Neural cell (in vitro differentiated cells): ENCODE results near the gene CEMIP2. TPM values are rescaled to one million over a fixed set of nuclear protein-coding genes. Genes with fewer than 3 reads are reported as not detected.

Experiments
- H2AFZ ChIP-seq: fragments of 200-600, 300-800 bp; sonication (generic), shearing (Covaris generic); 2 replicates; pipeline ENCODE4 v1.6.0; 2014; ENCODE audit warnings: low read depth, mild to moderate bottlenecking, antibody characterized with exemption, low read length, moderate library complexity
- H3F3A ChIP-seq: fragments of 200-600 bp; shearing (Covaris generic); 2 replicates; pipeline ENCODE4 v1.6.1; 2016; ENCODE audit warnings: mild to moderate bottlenecking, moderate library complexity, mixed read lengths, antibody characterized with exemption, low read length; ENCODE audit not compliant: insufficient read depth, poor library complexity, severe bottlenecking
- H3K27ac ChIP-seq: fragments of 200-600, 300-800 bp; sonication (generic), shearing (Covaris generic); 2 replicates; pipeline ENCODE4 v1.5.1; 2014; ENCODE audit warnings: mild to moderate bottlenecking, low read length, moderate library complexity
- H3K27me3 ChIP-seq: fragments of 300-800, 200-600 bp; sonication (generic), shearing (Covaris generic); 2 replicates; pipeline ENCODE4 v1.6.0; 2014; ENCODE audit warnings: mild to moderate bottlenecking, low read depth, low read length, moderate library complexity; ENCODE audit not compliant: insufficient read depth
- H3K36me3 ChIP-seq: fragments of 300-800, 200-600 bp; sonication (generic), shearing (Covaris generic); 2 replicates; pipeline ENCODE4 v1.5.1; 2014; ENCODE audit warnings: mild to moderate bottlenecking, antibody characterized with exemption, low read length, moderate library complexity; ENCODE audit not compliant: insufficient read depth
- H3K4me2 ChIP-seq: fragments of 300-800, 200-600 bp; sonication (generic), shearing (Covaris generic); 2 replicates; pipeline ENCODE4 v1.6.0; 2014; ENCODE audit warnings: mild to moderate bottlenecking, low read length
- H3K4me3 ChIP-seq: fragments of 300-800, 200-600 bp; sonication (generic), shearing (Covaris generic); 2 replicates; pipeline ENCODE4 v1.5.1; 2014; ENCODE audit warnings: mild to moderate bottlenecking, low read length, moderate library complexity
- H3K79me2 ChIP-seq: fragments of 200-600 bp; shearing (Covaris generic); replicated peaks from 2 replicates; pipeline ENCODE4 v1.6.0; 2014; ENCODE audit warnings: mild to moderate bottlenecking, low read length, moderate library complexity; ENCODE audit not compliant: insufficient read depth
- H3K9ac ChIP-seq: fragments of 300-800, 200-600 bp; sonication (generic), shearing (Covaris generic); 2 replicates; pipeline ENCODE4 v1.6.1; 2016; ENCODE audit warnings: mild to moderate bottlenecking, low read length, mixed read lengths
- H3K9me2 ChIP-seq: fragments of 200-600 bp; shearing (Covaris generic); 2 replicates; pipeline ENCODE4 v1.6.1; 2016; ENCODE audit warnings: mild to moderate bottlenecking, low read length, mixed read lengths; ENCODE audit not compliant: insufficient read depth
- H3K9me3 ChIP-seq: fragments of 200-600, 300-800 bp; sonication (generic), shearing (Covaris generic); 2 replicates; pipeline ENCODE4 v1.6.1; 2016; ENCODE audit warnings: mild to moderate bottlenecking, mixed run types, low read length, moderate library complexity, mixed read lengths
- H4K20me1 ChIP-seq: fragments of 200-600 bp; shearing (Covaris generic); 2 replicates; pipeline ENCODE4 v1.6.1; 2016; ENCODE audit warnings: mild to moderate bottlenecking, mixed run types; ENCODE audit not compliant: insufficient read depth
- CTCF ChIP-seq: fragments of 450-650 bp; IDR thresholded peaks from 2 replicates; pipeline ENCODE4 v1.5.1; 2014; ENCODE audit warnings: antibody characterized with exemption, mild to moderate bottlenecking, moderate library complexity; ENCODE audit not compliant: poor library complexity, severe bottlenecking
- EP300 ChIP-seq: fragments of 450-650 bp; conservative IDR thresholded peaks from 2 replicates; pipeline ENCODE4 v1.6.1; 2014; ENCODE audit warnings: antibody characterized with exemption, mild to moderate bottlenecking, moderate library complexity; ENCODE audit not compliant: poor library complexity, severe bottlenecking
- EZH2 ChIP-seq: fragments of 200-600, 300-800 bp; shearing (Covaris generic), sonication (generic); IDR thresholded peaks from 2 replicates; pipeline ENCODE4 v1.6.1; 2014; ENCODE audit warnings: antibody characterized with exemption, low read length, borderline replicate concordance, mild to moderate bottlenecking; ENCODE audit not compliant: insufficient read depth, poor library complexity, severe bottlenecking
- MXI1 ChIP-seq: fragments of 450-650 bp; conservative IDR thresholded peaks from 2 replicates; pipeline ENCODE4 v1.6.1; 2014; ENCODE audit warnings: antibody characterized with exemption, mild to moderate bottlenecking; ENCODE audit not compliant: poor library complexity, severe bottlenecking
- POLR2AphosphoS5 ChIP-seq: IDR thresholded peaks from 2 replicates; pipeline ENCODE4 v1.6.1; 2012
- RAD21 ChIP-seq: fragments of 450-650 bp; conservative IDR thresholded peaks from 2 replicates; pipeline ENCODE4 v1.6.1; 2014; ENCODE audit warnings: antibody characterized with exemption, mild to moderate bottlenecking, moderate library complexity
- REST ChIP-seq: IDR thresholded peaks from 2 replicates; pipeline ENCODE4 v1.6.1; 2012; ENCODE audit warnings: borderline replicate concordance
- SMC3 ChIP-seq: fragments of 450-650 bp; conservative IDR thresholded peaks from 2 replicates; pipeline ENCODE4 v1.6.1; 2014; ENCODE audit warnings: antibody characterized with exemption, mild to moderate bottlenecking, moderate library complexity; ENCODE audit not compliant: poor library complexity
- TAF1 ChIP-seq: IDR thresholded peaks from 2 replicates; pipeline ENCODE4 v1.6.1; 2012; ENCODE audit warnings: low read depth
- polyA plus RNA-seq: library from polyadenylated mRNA; depleted of rRNA; stranded (reverse); fragments of >200 nt; gene quantifications from 2 replicates; pipeline ENCODE4 v1.2.3, GENCODE V29; 2014

Gene CEMIP2
- polyA plus RNA-seq, 1 donor from 2014 or later, result 11.3 TPM

GRCh38 chr9:71783120-71783523 is 14.8 kb upstream of the CEMIP2 start:
- Histone ChIP-seq H2AFZ (no peak overlapping the region), H3K4me3 (no peak overlapping the region), H4K20me1 (no peaks in the 10 kb centered on the region), H3F3A (no peaks in the 10 kb centered on the region), H3K36me3 (no peaks in the 10 kb centered on the region), H3K4me2 (no peak overlapping the region), H3K79me2 (no peaks in the 10 kb centered on the region), H3K9me2 (no peaks in the 10 kb centered on the region), H3K9me3 (no peaks in the 10 kb centered on the region), H3K9ac (no peak overlapping the region), H3K27me3 (no peaks in the 10 kb centered on the region), H3K27ac (no peak overlapping the region)
- TF ChIP-seq EZH2 (no peak), TAF1 (no peak), CTCF (no peak), EP300 (no peak), SMC3 (no peak), MXI1 (no peak), RAD21 (no peak), POLR2AphosphoS5 (no peak), REST (no peak)

GRCh38 chr9:71781391-71781790 is 13.1 kb upstream of the CEMIP2 start:
- no peaks in the 10 kb centered on the region for H3K79me2 ChIP-seq
- no peak overlapping the region for H3K27ac ChIP-seq
- no peak overlapping the region for H2AFZ ChIP-seq
- no peak overlapping the region for H3K9ac ChIP-seq
- no peak overlapping the region for H3K4me3 ChIP-seq
- no peak overlapping the region for H3K4me2 ChIP-seq
- H3K9me2 ChIP-seq, result no peaks in the 10 kb centered on the region
- H3K36me3 ChIP-seq, result no peaks in the 10 kb centered on the region
- H3K27me3 ChIP-seq, result no peaks in the 10 kb centered on the region
- H3F3A ChIP-seq, result no peaks in the 10 kb centered on the region
- H4K20me1 ChIP-seq, result no peaks in the 10 kb centered on the region
- TF ChIP-seq TAF1, result no peak
- no peak for TF ChIP-seq EP300
- no peak for TF ChIP-seq POLR2AphosphoS5
- no peak for TF ChIP-seq MXI1
- TF ChIP-seq SMC3, result no peak
- no peak for TF ChIP-seq CTCF
- TF ChIP-seq RAD21, result no peak
- no peak for TF ChIP-seq EZH2
- no peak for TF ChIP-seq REST
- H3K9me3 ChIP-seq, result no peaks in the 10 kb centered on the region
